Activated naive CD4-positive, alpha-beta T cell (primary cell): ENCODE results near the gene DUSP23.

Experiments used
- DNase-seq, 4 experiments: peaks; one replicate each; lab custom pipeline; 2025; lab: John Stamatoyannopoulos, UW

Gene DUSP23

DNA sequence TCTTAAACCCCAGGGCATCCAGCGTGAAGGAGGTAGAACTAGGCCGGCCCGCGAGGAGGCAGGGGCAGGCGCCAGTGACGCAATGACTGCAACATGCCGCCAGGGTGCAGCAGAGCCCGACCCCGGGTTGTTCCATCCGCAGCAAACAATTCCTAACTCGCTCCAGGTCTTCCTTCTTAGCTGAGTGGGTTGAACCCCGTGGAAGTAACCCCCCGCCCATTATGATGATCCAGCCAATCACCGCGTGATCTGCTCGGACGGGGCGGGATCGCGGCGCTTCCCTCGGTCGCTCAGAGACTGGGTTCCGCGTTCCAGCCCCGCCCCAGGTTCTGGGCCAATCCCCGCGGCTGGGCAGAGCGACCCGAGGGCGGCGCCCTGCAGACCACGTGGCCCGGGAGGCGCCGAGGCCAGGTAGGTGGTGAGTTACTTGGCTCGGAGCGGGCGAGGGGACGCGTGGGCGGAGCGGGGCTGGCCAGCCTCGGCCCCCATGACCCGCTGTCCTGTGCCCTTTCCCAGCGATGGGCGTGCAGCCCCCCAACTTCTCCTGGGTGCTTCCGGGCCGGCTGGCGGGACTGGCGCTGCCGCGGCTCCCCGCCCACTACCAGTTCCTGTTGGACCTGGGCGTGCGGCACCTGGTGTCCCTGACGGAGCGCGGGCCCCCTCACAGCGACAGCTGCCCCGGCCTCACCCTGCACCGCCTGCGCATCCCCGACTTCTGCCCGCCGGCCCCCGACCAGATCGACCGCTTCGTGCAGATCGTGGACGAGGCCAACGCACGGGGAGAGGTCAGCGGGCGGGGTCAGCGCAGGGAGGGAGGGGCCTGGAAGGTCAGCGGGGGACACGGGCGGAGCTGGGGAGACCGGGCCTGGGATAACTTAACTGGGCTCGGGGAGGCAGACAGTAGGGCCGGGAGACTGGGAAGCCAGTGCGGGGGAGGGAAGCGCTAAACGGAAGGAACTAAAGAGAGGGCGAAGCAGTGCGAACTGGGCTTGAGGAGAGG lies at the start of gene DUSP23:
Gene DUSP23, plus strand, starts transcription at position 380 of the 1,000 bp plus-strand sequence. Its CDS starts 139 bp downstream, at position 519.
- peak; percentile 76 to 93 (median 84) for DNase-seq

DNA sequence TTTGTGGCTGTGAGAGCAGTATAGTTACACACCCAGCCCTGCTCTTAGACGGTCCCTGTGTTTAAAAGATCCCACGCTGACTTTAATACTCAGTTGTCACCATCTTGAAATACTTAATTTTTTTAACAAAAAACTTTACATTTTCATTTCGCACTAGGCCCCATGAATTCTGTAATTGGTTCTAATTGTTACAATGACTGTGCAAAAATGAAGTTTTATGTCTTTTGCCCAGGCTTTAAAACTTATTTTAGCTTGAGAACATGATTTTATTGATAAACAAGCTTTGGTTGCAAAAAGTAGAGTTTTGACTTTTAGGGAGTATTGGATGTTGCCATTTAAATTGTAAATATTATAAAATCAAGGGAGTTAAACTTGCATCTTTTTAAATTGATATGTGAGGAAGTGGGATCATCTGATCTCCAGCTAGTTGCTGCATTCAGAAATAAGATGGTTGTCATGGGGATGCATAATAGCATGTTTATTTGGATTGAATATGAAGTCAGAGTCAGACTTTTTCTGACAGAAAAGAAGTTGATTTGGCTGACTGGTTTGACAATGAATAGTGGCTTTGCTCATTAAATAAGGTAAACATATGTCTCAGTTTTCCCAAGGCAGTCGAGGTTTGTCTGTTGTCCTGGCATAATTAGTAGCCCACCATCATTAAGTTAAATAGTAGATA lies 43.4 kb upstream of the DUSP23 start:
- DNase-seq = no peak

DNA sequence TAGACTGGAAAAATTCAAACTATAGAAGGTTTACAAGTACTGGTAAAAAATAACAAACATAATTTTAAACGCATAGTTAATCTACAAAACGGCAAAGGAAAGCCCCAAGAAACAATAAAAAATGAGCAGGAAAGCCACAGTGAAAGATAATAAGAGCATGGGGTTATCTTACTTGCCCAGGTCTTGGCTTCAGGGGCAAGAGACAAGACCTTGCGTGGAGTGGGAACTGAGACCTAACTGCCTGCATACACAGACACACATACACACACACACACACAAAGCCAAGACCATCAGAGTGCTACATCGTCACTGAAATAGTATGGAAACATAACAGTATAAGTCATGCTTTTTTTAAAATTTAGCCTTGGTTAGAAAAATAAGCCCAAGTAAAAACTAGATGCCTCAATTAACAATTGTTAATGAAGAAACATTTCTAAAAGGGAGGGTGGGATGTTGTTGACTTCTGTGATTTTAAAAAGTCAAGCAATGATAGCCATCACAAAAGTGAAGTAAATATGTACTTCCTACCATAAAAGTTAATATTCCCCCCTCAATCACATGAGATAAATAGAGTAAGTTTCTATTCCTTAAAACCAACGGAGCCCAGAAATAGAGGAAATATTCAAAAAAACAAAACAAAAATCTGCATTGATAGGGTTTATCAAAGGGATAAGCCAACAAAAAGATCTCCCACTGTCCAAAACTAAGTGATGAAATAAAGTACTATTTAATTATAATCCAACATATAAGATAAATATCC lies 36.9 kb upstream of the DUSP23 start:
- DNase-seq = no peak

DNA sequence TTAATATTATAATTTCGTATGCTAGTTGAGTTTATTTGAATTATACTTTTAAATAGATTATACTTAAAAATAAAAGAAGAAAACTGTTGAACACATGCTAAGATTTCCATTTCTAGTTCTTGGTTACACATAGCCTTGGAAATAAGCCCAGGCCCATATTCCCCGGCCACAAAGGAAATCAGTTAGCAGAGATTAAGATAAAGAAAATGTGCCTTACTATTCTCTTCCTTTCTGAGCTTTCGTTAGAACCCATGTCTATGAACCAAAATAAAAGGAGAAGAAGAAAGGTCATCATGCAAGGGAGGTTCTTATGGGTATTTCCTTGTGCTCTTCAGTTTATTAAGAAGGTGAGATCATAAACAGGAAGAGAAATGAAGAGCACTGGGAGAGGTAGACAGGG lies 34.1 kb upstream of the DUSP23 start:
- DNase-seq = no peak

DNA sequence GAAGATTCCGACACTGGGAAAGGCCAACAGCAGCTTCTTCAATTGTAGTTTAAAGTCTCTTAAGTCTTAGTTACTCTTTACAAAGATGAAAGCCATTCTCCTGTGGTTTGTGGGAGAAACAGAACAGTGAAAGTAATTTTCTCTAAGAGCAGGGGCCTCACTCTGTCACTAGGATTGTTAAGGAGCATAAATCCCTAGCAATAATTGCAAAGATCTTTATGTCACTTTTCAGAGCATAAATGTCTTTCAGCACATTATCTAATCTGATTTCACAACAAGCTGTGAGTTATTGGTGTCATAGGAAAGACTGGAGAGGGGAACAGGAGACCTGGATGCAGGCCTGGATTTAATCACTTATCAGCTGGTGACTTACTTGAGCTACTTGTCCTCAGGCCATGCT lies 32.4 kb upstream of the DUSP23 start:
- no peak for DNase-seq

DNA sequence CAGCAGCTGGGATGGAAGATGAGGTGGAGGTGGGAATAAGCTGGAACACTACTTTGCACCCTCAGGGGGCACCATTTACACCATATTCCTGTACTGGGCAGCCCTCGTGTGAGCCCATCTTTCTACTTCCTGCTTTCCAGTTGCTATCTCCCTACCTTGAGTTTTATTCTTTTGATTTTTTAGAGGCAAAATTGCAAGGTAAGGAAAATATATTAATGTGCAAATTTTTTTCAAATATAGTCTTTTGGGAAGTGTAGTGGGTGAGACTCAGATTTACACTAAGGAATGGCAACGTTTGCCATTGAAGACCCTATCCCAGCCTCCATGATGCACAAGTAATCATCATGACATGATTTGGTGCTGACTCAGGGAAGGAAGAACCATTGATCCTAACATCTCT lies 31.1 kb upstream of the DUSP23 start:
- DNase-seq = no peak

DNA sequence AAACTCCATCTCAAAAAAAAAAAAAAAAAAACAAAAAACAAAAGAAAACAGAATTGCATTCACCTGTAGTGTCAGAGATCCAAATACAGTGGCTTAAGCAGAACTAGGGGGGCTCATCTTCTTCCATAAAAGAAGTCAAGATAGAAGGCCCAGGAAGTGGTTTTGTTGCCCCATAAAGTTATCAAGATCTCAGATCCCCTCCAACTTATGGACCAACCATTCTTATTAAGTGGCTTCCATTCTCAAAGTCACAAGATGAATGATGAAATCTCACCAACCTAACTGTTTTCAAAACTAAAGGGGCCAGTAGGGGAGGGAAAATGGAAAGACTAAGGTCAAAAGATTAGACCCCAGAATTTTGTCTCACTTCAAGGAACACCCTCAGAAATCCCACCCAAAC lies 30.1 kb upstream of the DUSP23 start:
- no peak for DNase-seq

DNA sequence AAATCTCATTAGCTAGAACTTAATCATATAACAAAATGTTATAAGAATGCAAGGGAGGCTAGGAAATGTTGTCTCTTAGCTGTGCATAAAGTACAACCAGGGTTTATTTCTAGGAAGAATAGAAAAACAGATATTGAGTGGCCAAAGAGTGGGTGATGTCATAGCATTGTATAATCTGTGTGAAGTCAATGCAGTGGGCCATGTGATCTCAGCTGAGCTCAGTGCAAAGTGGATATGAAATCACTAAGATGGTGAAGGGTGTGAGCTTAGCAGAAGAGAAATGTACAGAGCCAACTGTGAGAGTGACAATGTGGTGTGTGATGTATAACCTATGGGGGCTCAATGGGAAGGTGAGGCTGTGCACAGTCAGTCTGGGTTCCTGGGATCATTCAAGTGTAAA lies 29.7 kb upstream of the DUSP23 start:
- DNase-seq = no peak

DNA sequence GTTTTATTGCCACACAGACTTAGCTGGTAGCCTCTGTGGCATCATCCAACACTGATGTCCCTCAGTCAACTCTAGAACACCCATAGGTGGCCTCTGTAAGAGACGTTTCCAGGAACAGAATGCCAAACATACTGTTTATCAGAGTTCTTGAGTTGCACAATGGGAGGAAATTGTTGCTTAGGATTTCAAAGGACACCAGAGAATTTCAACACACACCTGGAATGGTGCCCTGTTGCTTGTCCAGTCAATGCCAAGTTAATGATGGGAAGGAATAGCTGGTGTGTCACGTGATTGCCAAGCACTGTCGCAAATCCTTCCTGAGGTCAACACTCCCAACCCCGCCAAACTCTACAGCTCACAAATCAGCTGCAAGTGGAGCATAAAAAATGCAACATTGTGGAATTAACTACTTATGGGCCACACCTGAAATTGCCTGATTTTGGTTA lies 28.6 kb upstream of the DUSP23 start:
- DNase-seq = no peak

DNA sequence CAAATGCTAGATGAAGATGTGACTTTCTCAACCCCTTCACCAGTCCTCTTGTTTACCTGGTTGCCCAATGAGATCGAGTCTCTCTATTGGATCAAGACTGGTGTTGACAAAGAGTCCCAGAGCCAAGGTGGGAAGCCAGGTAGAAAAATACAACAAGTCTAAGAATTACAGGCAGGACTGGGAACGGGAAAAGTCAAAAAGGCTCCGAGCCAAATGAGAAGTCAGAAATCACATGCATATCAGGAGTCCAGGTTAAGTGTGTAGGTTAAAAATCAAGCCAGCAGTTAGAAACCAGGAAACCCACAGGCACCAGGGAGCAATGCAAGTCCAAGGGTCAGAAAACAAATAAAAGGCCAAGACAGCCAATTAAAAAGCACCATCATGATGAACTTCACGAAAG lies 27.4 kb upstream of the DUSP23 start:
- DNase-seq = no peak

DNA sequence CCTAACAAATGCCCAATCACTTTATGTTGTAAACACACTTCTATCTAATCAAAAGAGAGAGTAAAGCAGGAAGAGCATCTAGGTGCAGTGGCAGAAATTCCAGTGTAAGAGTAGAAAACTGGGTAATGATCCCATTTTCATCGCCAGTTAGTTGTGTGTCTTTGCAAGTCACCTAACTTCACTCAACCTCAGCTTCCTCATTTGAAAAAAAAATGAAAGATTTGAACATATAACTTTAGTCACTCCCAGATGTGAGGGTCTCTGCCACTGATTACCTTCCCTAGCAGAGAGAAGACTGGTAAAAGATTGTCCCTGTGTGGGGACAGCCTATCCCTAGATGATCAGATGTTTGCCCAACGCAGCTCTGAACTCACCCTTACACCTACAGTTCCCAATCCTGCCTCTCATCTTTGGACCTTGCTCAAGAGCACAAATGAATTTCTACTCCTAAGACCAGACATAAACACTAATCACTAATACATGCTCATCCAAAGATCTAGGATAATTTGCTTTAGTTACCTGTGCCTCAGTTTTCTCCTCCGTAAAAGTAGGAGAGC lies 25.2 kb upstream of the DUSP23 start:
- DNase-seq = no peak

DNA sequence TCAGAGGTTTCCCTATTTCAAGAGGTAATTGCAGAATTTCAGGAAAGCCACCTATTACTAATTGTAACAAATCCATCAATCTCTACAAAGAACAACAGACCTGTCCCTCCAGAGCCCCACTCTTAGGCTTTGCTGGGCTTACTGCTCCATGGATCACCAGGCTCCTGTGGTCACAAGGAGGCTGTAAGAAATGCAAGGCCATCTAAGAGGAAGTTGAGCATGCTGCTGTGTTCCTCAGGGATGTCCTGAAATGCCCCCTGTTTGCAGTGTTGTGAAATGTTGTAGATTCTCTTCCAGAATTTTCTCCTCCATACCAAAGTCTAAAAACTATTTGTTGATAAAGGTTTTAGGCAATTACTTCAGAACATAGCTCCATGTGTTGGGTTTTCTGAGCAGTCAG lies 24.4 kb upstream of the DUSP23 start:
- DNase-seq = no peak

DNA sequence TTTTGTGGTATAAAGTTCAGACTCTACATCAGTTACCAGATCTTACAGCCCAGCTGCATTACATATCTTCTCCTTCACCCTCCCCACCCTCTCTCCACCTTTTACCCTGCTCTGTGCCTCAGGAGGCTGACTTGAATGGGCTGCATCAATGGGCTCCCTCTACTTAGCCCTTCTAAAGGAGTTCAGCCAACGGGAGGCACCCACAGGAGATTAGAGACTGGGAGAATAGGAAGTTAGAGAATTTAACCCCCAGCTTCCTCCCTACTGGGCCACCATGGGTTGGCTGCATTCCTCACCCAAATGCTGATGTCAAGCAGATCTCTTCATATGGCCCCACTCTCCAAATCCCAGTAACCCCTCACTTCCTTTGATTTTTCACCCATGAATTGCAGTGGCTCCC lies 17.1 kb upstream of the DUSP23 start:
- DNase-seq = no peak

DNA sequence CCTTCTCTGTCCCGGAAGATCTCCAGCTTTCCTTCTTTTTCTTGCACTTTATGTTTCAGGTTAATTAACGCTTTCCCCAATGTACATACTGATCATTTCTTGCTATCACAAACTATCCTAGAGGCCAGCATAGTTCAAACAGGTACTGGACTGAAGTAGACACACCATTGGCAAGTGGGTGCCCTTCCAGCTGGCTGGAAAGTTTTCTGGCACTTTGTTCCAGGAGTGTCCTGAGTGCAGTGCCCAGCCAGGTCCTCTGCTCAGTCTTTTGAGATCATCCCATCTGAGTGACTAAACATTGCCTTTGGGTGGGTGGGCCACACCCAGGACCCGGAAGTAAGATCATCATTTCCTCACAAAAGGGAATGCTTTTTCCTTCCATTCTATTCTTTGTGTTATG lies 15.0 kb upstream of the DUSP23 start:
- no peak for DNase-seq

DNA sequence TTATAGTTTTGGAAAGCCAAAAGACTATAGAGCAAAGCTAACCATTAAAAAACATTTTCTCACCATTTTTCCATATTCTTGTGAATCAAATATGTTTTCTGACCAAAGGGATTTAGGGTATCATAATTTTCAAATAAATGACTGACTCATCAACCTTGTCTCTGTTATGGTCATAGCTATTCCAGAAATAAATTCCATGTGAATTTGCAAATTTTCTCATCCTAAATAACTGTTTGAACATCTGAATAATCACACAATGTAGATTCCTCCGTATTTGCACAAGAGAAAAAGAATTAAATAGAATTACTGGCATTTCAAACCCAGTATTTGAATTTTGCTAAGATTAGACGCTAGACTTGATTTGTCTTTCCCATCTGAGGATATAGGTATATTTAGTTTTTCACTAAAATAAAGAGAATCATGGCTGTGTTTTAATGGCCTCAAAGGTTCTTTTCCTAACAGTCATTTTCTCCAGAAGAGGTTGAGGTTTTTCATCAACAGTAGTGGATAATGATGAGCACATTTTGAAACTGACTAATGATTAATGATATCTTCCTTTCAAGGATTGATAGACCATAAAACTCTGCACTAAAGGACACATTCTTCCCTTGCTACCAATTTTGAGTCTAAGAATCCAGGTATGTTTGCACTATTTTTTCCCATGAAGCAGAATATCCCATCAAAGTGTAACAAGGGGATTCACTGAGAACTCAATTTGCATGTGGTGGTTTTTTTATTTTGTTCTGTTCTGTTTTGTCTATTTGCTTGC lies 9.5 kb upstream of the DUSP23 start:
- no peak for DNase-seq

DNA sequence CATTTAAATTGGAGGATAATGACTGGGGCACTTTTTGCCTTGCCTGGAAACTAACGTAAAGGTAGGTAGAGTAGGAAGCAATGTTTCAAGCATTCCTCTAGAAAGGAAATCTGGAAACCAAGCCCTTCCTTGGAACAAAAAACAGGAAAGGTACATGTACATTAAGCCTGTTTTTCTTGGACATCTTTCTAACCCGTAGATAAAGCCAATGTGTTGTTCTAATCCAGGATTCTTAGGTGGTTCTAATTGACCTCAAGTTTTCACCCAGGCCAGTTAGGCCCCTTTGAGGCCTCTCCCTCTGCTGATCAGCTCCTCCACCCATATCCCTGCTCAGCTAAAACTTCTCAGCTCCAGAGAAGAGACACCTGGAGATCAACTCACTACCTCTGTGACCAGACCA lies 6.3 kb upstream of the DUSP23 start:
- no peak for DNase-seq

DNA sequence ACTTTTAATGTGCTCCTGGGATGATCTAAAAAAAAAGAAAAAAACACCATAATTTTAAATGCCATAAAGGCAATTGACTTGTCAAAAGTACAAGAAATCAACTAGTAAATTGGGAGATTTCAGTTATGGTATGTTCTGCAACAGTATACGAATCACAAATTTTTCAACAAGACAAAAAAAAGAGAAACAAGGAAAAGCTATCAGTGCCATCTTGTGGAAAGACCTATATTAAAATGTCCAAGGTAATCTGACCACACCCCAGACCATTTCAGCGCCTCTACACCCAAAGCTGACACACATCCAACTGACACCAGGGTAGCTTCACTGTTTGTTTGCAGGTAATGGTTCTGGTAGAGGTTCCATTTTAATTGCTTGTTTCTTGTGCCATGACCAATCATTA lies 5.0 kb upstream of the DUSP23 start:
- no peak for DNase-seq

DNA sequence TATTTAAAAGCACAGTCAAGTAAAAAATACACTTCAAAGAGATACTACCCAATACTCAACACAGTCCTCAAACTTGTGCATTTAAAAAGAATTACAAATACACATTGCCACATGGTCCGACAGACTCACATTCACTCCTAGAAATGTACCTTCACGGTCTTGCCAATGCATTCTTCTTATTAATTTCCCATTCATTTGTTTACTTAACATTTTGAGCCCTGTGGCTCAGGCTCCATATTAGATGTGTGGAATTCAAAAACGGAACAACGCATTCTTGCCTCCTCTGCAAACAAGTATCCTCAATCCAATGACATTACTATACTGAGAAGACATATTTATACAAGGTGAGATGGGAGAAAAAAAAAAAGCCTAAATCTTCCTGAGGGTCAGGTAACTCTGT lies 2.5 kb upstream of the DUSP23 start:
- no peak for DNase-seq

DNA sequence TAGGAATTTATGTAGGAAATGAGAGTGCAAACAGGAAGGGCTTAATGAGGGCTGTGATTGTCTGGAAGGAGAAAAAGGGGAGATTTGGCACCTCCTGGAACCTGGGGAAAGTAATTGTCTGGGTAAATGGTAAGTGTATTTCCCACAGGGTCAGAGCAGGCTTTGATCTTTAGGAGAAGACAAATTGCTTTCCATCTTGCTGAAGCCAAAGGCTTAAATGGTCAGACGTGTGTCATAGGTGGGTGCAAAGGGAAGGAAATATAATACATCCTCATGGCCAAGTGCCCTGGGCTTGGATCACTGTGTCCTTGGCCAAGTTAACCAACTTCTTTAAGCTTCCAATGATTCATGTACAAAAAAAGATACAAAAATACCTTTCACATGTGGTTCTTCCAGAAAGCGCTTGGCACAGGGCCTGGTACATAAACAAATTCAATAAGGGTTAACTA lies 1.3 kb upstream of the DUSP23 start:
- no peak for DNase-seq

DNA sequence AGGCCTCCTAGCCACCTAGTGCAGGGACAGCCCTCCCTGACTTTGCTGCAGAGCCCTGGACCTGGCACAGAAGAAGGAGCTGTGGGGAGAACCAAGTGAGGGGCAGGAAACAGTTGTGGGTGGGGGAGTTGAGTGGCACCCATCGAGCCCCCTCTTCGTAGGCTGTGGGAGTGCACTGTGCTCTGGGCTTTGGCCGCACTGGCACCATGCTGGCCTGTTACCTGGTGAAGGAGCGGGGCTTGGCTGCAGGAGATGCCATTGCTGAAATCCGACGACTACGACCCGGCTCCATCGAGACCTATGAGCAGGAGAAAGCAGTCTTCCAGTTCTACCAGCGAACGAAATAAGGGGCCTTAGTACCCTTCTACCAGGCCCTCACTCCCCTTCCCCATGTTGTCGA lies 1.2 kb downstream of the DUSP23 start:
- DNase-seq = no peak

DNA sequence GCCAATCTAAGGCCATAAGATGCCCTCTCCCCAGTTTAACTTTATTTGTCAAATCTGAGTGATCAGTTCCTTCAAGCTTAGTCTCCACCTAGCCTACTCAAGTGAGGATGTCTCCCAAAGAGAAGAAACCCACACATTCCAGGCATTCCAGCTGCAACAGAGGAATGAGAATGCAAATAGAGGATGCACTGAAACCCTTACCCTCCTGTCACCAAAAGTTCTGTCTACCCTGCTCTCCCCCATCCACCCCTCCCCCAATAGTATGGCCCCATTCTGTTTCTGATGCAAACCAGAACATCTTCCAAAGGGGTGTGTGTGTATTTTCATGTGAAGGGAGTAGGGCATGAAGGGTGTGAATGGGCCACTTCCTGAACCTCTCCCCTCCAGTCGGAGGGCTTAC lies 3.0 kb downstream of the DUSP23 start:
- no peak for DNase-seq
